GM18502 (cell line): ENCODE results near the gene CHURC1.

Source experiments
- ATAC-seq: cut with Tn5 transposase; IDR thresholded peaks from one replicate; pipeline ENCODE4 v1.9.1; 2021; ENCODE audit warnings: mild to moderate bottlenecking; ENCODE audit not compliant: unreplicated experiment, poor library complexity

Gene CHURC1

GRCh38 chr14:64914237-64915028 is at the start of gene CHURC1:
Gene CHURC1, plus strand, starts transcription at chr14:64914455. Its CDS starts 41 bp downstream, at chr14:64914496.
- peak; percentile 99 for ATAC-seq

- no peak for ATAC-seq
These were observed 49.1 kb upstream of the CHURC1 start for GRCh38 chr14:64865109-64865508.

GRCh38 chr14:64865992-64866391 is 48.3 kb upstream of the CHURC1 start:
- no peak for ATAC-seq

- no peak for ATAC-seq
These were observed 47.1 kb upstream of the CHURC1 start for GRCh38 chr14:64867182-64867581.

GRCh38 chr14:64868379-64868778 is 45.9 kb upstream of the CHURC1 start:
- no peak for ATAC-seq

- ATAC-seq = no peak
These were observed 45.4 kb upstream of the CHURC1 start for GRCh38 chr14:64868841-64869240.

GRCh38 chr14:64870160-64870559 is 44.1 kb upstream of the CHURC1 start:
- ATAC-seq = no peak

- ATAC-seq = no peak
These were observed 42.9 kb upstream of the CHURC1 start for GRCh38 chr14:64871344-64871743.

- ATAC-seq = no peak
These were observed 40.6 kb upstream of the CHURC1 start for GRCh38 chr14:64873506-64874219.

- no peak for ATAC-seq
These were observed 38.9 kb upstream of the CHURC1 start for GRCh38 chr14:64875350-64875749.

- no peak for ATAC-seq
These were observed 36.4 kb upstream of the CHURC1 start for GRCh38 chr14:64877846-64878245.

- ATAC-seq = no peak
These were observed 35.2 kb upstream of the CHURC1 start for GRCh38 chr14:64878837-64879634.

GRCh38 chr14:64879635-64880220 is 34.5 kb upstream of the CHURC1 start, which contains the start of gene SPTB:
Gene SPTB, minus strand, starts transcription at chr14:64879907. Its CDS starts 56,813 bp downstream, at chr14:64823094.
- ATAC-seq = peak; percentile 59

GRCh38 chr14:64880221-64881121 is 33.8 kb upstream of the CHURC1 start:
- peak; percentile 63 for ATAC-seq

GRCh38 chr14:64885559-64885958 is 28.7 kb upstream of the CHURC1 start:
- no peak for ATAC-seq

GRCh38 chr14:64889352-64889751 is 24.9 kb upstream of the CHURC1 start:
- no peak for ATAC-seq

GRCh38 chr14:64891173-64891838 is 22.9 kb upstream of the CHURC1 start:
- no peak for ATAC-seq

- no peak for ATAC-seq
These were observed 22.3 kb upstream of the CHURC1 start for GRCh38 chr14:64891839-64892375.

- ATAC-seq = no peak
These were observed 14.3 kb upstream of the CHURC1 start for GRCh38 chr14:64899958-64900357.
